Measurements from ENCODE around the gene LTO1.

The LTO1 gene

DNA sequence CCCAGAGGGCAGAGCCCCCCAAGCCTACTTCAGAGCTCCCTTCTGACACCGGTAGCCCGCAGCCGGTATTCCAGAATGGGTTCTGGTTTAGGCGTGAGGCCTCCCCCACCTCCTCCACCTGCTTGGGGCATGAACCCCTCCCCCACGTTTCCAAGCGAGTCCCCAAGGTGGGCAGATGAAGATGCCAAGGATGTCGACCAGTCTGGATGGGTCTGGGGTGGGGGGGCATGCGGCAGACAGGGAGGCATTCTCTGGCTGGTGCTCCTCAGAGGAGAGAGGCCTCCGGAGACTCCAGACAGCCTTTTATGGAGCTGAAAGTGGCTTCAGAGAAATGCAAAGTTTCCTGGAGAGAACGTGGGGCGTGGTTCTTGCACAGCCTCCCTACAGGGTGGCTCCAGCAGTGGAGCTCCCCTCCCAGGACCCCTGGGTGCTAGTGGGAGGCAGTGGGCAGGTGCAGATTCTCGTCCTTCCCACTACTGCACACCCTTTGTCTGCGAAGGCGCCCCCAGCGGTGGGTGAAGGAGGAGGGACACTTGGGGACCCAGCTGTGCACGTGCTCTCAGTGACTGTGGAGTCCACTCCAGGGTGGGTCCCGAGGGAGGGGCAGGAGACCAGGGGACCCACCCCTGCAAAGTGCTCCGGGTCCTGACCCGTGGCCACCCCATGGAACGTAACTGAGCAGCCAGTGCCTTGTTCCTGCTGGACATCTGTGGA, 30.0 kb downstream of the LTO1 start:
- DNase-seq (ENCODE audit: low read depth), result no peak

DNA sequence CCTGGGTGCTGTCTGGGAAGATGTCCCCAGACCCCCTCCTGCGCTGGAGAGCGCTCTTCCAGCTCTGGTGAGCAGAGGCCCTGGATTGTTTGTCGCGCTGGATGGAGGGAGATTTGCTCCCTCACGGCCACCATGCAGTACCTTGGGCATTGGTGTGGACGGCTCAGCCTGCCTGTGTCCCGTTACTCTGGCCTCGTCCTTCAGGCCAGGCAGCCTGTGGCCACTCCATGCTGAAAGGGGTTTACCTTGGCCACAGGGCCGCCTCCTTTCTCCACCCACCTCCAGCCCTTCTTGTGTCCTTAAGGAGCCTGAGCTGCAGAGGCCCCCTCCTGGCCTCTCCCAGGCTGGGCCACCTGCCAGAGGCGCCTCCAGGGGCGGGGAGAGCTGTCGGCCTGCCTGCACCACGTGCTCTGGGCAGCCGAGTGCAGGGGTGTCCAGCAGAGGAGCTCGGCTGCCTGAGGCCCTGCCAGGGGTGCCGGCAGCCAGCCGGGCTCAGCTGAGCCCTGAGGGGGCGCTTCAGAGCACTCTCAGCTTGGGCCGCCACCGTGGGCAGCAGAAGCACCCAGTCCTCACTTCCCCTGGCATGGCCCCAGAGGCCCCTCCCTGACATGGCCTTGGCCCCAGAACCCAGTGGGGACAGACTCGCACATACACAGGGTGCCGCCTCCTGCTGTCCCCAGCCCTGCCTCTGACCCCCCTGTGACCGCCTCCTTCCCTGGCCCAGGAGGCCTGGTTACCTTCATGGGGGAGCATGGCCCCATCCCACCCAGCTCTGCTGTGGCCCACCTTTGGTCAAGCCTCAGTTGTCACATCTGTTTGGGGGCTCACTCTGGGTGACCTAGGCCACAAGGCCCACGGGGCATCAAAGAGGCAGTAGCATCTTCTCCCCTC, 30.8 kb downstream of the LTO1 start:
- DNase-seq (ENCODE audit: low read depth), result no peak

DNA sequence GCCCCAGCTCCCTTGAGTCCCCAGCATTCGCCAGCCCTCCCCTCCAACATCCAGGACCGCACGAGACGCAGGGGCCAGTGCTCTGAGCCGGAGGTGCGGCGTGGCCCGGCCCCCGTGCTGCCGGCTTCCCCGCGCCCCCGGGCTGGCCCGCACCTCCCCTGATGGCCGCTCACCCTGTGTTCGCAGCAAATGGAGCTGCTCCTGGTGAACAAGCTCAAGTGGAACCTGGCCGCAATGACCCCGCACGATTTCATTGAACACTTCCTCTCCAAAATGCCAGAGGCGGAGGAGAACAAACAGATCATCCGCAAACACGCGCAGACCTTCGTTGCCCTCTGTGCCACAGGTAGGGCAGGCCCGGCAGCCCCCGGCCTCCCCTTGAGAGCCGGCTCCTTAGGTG, 31.5 kb downstream of the LTO1 start:
- no peak for DNase-seq (ENCODE audit: low read depth)

DNA sequence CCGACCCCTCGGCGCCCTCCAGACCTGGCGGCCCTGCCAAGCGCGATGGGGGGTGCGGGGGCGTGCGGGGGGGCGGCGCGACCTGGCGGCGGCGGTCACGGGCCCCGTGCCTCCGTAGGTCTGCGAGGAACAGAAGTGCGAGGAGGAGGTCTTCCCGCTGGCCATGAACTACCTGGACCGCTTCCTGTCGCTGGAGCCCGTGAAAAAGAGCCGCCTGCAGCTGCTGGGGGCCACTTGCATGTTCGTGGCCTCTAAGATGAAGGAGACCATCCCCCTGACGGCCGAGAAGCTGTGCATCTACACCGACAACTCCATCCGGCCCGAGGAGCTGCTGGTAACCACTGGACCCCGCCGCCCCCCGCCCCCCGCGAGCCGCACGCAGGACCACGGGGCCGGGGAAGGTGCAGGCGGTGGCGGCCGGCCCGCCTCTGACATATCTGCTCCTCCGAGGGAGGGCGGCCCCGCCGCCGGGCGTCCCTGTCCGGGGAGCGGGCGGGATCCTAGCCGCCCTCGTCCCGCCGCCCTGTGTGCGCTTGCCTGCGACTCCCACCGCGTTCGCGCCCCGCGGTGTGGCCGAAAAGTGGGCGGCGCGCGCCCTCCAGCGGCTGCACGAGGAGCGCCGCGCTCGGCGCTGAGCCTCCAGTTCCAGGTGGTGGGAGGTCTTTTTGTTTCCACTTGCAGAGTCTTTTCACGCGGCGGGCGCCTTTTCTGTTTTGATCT, 32.1 kb downstream of the LTO1 start:
- peak; percentile 67 for DNase-seq (ENCODE audit: low read depth)

DNA sequence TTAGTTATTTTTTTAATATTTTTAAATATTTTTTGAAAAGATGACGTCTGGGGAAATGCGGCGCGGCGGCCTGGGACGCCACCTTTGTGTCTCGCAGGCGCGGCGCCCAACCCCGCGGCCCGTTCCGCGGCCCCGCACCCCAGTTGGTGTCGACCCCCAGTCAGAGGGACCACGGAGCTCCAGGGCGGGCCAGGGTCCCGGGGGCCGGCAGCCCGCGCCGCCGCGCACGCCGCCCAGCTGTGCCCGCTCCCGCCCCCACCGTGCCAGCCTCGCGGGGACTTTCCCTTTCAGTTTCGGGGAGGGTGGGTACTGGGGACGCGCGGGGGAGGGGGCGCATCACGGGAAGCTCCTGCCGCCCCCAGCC, 32.6 kb downstream of the LTO1 start:
- DNase-seq (ENCODE audit: low read depth), result peak; percentile 55

DNA sequence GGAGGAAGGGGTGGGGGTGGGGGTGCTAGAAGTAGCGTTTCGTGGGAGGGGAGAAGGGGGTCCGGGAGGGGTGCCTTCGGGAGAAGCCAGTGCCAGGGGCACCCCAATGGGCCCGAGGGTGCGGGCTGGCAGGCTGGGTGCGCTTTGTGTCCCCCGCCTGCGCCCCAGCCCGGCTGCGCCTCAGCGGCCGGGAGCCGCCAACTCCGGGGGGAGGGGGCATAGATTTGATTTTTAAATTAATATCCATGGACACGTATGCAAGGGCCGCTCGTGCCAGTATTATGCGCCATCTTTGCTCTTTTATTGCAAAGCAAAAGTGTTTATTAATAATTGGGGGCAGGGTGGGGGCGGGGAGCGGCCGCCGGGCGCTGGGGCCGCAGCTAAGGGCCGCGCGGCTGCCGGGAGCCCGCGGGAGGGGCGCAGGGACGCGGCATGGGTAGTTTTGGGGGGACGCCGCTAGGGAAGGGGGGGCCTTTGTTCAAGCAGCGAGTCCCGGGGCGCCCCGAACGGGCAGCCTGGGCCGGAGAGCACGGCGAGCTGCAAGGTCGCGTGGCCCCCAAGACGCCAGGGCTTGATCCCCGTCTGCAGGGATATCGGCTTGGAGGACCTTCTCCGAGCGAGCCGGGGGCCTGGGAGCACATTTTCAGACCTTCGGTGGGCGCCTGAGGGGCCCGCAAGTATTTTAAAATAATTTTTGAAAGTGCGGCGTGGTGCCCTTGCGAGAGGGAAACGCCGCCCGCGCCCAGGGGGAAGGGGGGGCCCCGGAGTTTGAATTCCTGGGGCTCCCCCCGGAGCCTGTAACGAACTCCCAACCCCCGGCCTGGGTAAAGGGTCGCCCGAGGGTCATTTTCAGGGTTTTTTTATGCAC, 33.2 kb downstream of the LTO1 start:
- DNase-seq (ENCODE audit: low read depth), result no peak

DNA sequence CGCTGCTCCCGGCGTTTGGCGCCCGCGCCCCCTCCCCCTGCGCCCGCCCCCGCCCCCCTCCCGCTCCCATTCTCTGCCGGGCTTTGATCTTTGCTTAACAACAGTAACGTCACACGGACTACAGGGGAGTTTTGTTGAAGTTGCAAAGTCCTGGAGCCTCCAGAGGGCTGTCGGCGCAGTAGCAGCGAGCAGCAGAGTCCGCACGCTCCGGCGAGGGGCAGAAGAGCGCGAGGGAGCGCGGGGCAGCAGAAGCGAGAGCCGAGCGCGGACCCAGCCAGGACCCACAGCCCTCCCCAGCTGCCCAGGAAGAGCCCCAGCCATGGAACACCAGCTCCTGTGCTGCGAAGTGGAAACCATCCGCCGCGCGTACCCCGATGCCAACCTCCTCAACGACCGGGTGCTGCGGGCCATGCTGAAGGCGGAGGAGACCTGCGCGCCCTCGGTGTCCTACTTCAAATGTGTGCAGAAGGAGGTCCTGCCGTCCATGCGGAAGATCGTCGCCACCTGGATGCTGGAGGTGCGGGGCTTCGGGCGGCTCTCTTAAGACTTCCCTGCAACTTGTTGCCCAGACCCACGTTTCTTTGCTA, 34.1 kb downstream of the LTO1 start, which contains the start of gene CCND1:
Gene CCND1, plus strand, starts transcription at position 162 of the 587 bp plus-strand sequence. Its CDS starts 158 bp downstream, at position 320.
- no peak for DNase-seq (ENCODE audit: low read depth)

DNA sequence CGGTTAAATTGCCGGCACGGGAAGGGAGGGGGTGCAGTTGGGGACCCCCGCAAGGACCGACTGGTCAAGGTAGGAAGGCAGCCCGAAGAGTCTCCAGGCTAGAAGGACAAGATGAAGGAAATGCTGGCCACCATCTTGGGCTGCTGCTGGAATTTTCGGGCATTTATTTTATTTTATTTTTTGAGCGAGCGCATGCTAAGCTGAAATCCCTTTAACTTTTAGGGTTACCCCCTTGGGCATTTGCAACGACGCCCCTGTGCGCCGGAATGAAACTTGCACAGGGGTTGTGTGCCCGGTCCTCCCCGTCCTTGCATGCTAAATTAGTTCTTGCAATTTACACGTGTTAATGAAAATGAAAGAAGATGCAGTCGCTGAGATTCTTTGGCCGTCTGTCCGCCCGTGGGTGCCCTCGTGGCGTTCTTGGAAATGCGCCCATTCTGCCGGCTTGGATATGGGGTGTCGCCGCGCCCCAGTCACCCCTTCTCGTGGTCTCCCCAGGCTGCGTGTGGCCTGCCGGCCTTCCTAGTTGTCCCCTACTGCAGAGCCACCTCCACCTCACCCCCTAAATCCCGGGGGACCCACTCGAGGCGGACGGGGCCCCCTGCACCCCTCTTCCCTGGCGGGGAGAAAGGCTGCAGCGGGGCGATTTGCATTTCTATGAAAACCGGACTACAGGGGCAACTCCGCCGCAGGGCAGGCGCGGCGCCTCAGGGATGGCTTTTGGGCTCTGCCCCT, 34.7 kb downstream of the LTO1 start:
- DNase-seq (ENCODE audit: low read depth), result no peak

DNA sequence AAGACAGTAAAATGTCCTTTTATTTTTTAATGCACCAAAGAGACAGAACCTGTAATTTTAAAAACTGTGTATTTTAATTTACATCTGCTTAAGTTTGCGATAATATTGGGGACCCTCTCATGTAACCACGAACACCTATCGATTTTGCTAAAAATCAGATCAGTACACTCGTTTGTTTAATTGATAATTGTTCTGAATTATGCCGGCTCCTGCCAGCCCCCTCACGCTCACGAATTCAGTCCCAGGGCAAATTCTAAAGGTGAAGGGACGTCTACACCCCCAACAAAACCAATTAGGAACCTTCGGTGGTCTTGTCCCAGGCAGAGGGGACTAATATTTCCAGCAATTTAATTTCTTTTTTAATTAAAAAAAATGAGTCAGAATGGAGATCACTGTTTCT, 35.3 kb downstream of the LTO1 start:
- DNase-seq (ENCODE audit: low read depth), result no peak

DNA sequence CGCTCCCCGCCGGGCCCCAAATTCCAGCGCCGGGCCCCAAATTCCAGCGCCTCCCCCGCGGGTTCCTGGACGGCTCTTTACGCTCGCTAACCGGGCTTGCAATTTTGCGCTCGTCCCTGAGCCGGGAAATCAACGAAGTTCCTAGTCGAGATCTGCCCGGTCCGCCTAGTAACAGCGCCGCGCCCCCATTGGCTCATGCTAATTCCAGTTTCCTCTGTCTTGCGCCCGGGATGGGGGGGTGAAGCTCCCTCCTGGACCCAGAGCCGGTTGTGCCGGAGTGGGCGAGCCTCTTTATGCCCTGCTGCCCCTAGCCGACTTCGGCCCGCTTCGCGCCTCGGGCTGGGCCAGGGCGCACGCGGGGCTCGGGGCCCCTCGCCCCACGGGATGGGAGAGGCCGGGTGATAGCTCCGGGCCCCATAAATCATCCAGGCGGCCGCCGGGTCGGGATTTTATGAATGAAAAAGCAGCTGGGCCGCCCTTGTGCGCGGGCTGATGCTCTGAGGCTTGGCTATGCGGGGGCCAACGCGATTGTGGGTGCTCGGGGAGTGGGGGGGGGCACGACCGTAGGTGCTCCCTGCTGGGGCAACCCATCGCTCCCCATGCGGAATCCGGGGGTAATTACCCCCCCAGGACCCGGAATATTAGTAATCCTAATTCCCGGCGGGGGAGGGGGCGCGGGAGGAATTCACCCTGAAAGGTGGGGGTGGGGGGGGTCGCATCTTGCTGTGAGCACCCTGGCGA, 36.0 kb downstream of the LTO1 start:
- no peak for DNase-seq (ENCODE audit: low read depth)

DNA sequence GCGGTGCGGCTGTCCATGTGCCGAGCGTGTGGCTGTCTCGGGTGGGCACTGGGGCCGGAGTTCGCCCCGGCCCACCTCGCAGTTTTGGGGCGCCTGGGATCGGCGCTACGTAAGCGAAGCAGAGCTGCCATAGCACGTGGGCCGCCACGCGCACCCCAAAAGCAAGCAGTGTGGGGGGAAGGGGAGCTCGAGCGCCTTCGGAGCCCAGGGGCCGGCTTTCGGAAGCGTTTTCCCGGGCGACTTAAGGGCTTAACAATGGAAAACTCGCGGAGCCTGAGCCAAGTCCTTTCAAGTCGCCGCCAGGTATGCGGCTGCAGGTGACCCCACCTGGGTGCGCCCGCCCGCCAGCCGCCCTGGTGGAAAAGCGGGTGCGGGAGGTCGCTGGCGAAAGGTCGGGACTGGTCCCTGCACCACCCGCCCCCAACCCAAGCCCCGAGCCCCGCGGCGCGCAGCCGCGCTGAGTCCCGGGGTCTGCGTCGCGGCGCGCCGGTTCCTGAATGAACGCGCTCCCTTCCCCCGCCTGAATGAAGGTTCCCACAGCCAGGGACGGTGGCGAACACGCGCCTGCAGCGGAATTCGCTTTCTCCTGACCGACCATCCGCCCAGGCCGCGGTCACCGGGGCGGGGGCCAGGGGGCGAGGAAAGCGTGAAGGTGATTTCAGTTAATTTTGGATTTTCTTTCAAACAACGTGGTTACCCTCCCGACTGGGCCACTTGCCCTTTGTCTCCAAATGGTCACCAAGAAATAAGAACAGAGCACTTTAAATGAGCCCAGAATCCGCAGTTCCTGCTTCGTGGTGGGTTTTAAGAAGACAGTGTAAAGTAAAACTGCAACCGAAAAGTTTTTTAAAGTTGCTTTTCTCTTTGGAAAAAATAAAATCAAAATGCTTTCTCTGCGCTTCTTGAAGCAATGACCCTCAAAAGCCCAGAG, 36.9 kb downstream of the LTO1 start:
- DNase-seq (ENCODE audit: low read depth), result no peak

DNA sequence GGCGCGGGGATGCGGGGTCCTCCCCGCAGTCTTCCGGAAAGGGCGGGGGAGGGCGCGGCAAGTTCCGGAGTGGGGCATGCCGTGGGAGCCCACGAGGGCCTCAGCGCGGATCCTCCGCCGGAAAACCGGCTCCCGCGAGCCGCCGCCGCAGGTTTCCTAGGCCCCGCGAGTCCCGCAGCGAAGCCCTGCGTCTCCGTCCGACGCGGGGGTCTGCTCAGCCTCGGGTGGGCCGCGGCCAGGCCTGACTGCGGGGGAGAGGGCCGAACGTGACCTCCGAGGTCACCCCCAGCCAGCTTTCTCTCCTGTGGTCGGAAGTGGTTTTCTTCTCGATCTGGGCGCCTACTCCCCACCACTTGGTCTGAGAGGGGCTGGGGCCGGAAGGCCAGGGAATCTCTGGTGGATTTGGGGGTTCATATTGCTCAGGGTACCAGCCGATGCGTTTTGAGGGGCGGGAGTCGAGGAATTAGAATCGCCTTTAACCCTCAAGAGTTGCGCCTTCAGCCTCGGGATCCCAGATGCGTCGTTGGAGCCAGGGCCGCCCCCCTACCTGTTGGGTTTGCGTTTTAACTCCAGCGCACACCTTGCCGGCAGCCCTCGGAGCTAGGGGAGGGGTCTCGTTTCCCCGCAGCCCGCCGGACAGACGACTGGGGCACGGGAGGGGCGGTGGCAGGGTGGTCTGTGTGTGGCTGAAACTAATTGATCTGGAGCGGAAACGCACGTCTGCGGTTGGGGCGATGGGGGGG, 37.8 kb downstream of the LTO1 start:
- DNase-seq (ENCODE audit: low read depth), result no peak

DNA sequence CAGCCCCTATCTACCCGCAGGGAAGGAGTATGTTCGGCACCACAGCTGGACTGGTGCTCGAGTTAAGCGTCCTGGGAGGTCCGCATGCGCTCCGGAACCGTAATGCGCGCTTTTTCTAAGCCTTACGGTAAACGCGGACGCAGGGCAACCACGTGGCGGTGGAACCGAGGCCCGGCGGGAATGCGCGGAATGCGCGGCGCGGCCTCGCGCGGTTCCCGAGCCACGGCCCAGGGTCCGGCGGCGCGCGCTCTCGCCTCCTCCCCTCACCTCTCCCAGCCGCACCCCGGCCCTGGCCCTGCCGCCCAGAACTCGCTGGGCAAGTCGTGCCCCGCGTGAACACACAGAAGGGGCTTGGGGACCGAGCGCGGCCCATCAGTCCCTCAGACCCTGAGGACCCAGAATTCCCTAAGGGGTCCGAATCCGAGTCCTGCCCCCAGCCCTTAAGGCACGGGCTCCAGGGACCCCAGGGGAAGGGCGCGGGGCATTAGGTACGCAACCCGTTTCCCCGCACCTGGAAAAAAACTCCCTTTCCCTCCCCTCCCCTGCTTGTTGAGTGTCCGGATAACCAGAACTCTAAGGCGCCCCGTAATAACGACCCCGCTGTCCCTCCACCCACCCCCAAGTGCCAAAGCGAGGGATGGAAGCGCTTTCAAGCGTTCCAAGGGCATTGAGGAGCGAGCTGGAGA, 38.5 kb downstream of the LTO1 start:
- DNase-seq (ENCODE audit: low read depth), result no peak

DNA sequence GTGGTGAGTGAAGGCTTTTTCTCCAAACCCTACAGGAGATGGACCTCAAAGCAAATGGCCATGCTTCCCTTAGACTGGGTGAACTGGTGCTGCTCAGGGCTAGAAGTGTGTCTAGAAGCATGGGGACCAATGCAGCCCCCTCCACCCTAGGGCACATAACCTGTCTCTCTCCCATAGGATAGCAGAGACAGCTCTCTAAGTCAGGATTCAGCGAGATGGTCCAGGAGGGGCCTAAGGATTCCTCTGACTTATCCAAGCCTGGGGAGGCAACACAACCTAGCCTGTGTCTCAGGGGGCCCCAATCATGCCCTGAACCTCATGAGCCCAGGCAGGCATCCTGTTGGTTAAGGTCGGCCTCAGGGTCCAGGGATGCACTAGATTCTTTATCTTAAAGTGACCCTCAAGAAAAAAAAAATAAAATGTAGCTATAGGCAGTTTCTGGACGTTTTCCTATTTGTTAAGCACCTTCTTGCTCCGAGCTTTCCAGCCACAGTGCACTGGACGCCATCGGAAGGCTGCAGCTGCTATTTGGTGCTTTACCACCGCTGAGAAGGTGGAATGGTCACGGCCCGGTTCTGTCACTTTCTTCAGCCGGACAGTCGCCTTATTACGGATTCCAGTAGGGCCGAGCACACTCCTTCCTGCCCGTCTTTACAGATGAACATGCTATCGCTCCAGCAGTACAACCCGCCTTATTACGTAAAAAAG, 39.2 kb downstream of the LTO1 start:
- no peak for DNase-seq (ENCODE audit: low read depth)

DNA sequence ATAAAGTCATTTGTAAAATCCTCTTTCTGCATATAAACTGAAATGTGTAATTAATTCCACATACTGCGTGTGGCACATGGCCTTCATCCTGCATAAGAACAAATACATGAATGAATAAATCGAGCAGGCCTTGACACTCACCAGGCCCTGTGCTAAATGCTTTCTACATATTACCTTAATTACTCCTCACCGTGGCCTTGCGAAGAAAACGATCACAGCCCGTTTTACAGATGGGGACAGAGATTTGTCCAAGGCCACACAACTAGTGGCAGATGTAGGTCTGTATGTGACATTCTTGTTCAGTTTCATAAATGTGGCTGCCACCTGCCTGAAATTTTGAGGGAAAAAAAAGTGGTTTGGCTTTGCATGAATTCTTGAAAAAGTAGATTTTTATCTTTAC, 40.0 kb downstream of the LTO1 start:
- no peak for DNase-seq (ENCODE audit: low read depth)

DNA sequence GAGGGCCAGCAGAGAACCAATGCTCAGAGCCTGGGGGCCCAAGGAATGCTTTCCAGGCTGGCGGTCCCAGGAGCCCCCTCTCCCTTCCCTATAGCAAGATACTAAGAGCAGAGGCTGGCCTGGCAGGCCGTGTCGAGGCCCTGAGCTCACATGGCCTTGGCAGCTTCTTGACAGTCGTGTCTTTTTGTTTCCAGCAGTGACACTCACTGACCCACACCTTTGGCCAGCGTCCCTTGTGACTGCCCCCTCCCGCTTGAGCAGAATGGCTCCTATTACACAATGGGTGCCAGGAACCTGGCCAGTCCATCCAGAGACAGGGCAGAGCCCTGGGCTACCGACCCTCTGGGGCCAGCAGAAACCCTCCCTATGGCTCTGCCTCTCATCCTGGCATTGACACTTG, 40.6 kb downstream of the LTO1 start:
- no peak for DNase-seq (ENCODE audit: low read depth)

DNA sequence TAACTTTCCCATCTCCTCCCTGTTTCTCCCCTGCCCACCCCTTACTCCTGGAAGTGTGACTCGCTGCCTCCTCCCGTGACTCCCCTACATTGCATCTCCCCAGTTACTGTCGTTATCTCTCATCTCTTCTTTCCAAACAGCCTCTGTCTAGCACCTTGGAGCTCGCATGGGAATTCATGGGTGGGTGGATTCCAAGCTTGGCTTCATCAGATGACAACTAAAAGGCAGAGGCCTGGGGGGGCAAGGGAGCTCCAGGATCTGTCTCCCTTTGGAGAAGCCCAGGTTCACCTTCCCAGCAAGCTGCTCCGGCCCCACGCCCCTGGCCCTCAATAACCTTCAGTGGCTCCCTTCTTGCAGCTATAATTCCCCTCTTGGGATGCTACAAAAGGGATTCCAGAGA, 41.1 kb downstream of the LTO1 start:
- no peak for DNase-seq (ENCODE audit: low read depth)
